HEK293T (cell line): Measurements from ENCODE around the gene MBOAT2.

Experiments used
- CTCF ChIA-PET: fragments of 350-600 bp; formaldehyde crosslinking; extraction: SDS; loops from one replicate; lab custom pipeline; 2021; ENCODE audit warnings: antibody characterized with exemption, inconsistent platforms; lab: Yijun Ruan, JAX
- POLR2A ChIA-PET: fragments of 350-600 bp; formaldehyde crosslinking; extraction: SDS; loops from one replicate; lab custom pipeline; 2020; ENCODE audit warnings: antibody characterized with exemption, inconsistent platforms; lab: Yijun Ruan, JAX
- DNase-seq: peaks from one replicate; pipeline ENCODE4 v3.0.0; 2012; ENCODE audit warnings: mixed read lengths; ENCODE audit errors: extremely low spot score
- ARNT ChIP-seq: fragments of 450-650 bp; IDR thresholded peaks from 2 replicates; pipeline ENCODE4 v1.6.1; 2017; ENCODE audit warnings: mild to moderate bottlenecking
- BHLHE40 ChIP-seq: fragments of 450-650 bp; IDR thresholded peaks from 2 replicates; pipeline ENCODE4 v1.6.1; 2016; ENCODE audit warnings: mild to moderate bottlenecking, moderate library complexity, borderline replicate concordance
- CTBP1 ChIP-seq: fragments of 450-650 bp; IDR thresholded peaks from 2 replicates; pipeline ENCODE4 v1.6.1; 2016; ENCODE audit warnings: borderline replicate concordance
- ELF4 ChIP-seq: fragments of 450-650 bp; IDR thresholded peaks from 2 replicates; pipeline ENCODE4 v1.6.1; 2017; ENCODE audit warnings: antibody characterized with exemption
- FOXA1 ChIP-seq: fragments of 450-650 bp; IDR thresholded peaks from 2 replicates; pipeline ENCODE4 v1.6.1; 2016; ENCODE audit warnings: mild to moderate bottlenecking
- FOXK2 ChIP-seq: fragments of 450-650 bp; IDR thresholded peaks from 2 replicates; pipeline ENCODE4 v1.6.1; 2016; ENCODE audit warnings: mild to moderate bottlenecking
- FOXM1 ChIP-seq: fragments of 450-650 bp; IDR thresholded peaks from 2 replicates; pipeline ENCODE4 v1.6.1; 2017; ENCODE audit warnings: mild to moderate bottlenecking, borderline replicate concordance
- HDGF ChIP-seq: fragments of 450-650 bp; IDR thresholded peaks from 2 replicates; pipeline ENCODE4 v1.6.1; 2017; ENCODE audit warnings: antibody characterized with exemption, borderline replicate concordance
- L3MBTL2 ChIP-seq: fragments of 450-650 bp; conservative IDR thresholded peaks from 2 replicates; pipeline ENCODE4 v1.6.1; 2016; ENCODE audit warnings: mild to moderate bottlenecking
- LEF1 ChIP-seq: fragments of 450-650 bp; IDR thresholded peaks from 2 replicates; pipeline ENCODE4 v1.6.1; 2017; ENCODE audit warnings: mild to moderate bottlenecking, borderline replicate concordance
- NFRKB ChIP-seq: fragments of 450-650 bp; IDR thresholded peaks from 2 replicates; pipeline ENCODE4 v1.6.1; 2016; ENCODE audit warnings: mild to moderate bottlenecking, moderate library complexity
- SP1 ChIP-seq: fragments of 450-650 bp; IDR thresholded peaks from 2 replicates; pipeline ENCODE4 v1.6.1; 2017
- SUZ12 ChIP-seq: fragments of 450-650 bp; IDR thresholded peaks from 2 replicates; pipeline ENCODE4 v1.6.1; 2016; ENCODE audit warnings: mild to moderate bottlenecking
- TARDBP ChIP-seq: fragments of 450-650 bp; IDR thresholded peaks from 2 replicates; pipeline ENCODE4 v1.6.1; 2016
- ZNF384 ChIP-seq: fragments of 450-650 bp; IDR thresholded peaks from 2 replicates; pipeline ENCODE4 v1.6.1; 2016
- TF ChIP-seq, protein P1 (sequence below): fragments of 450-650 bp; IDR thresholded peaks from 2 replicates; pipeline ENCODE4 v1.6.1; 2016

The MBOAT2 gene

DNA sequence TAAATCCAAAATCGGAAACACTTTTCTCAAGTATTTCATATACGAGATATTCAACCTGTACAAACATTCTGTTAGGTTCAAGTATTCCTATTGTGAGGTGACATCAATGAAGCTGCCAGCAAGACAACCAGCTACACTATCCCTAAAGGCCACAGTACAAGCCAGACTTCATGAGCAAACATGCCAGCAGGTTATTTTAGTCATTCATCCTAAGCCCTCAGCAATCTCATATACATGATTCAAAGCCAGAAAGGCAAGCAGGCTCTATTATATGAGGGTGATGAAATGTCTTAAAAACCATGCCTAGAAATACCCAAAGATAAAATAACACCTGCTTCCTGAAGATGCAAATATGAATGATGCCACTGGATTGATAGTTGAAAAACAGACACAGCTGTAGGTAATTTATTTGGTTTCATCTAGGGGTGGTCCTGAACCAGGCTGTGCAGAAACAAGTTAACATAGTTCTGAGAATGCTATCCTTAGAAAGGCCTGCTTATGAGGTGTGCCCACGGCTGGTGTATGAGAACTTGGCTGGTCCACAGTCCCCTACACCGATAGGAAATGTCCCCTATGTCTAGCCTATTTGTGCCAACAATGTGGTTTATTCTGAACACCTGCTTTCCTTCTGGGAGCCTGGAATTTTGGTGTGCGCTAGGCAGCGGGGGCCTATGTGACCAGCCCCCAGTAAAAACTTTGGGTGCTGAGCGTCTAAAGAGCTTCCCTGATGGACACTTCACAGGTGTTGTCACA lies 117.9 kb downstream of the MBOAT2 start:
- no peak for DNase-seq
- CTCF ChIA-PET = interaction anchor here (0.6 kb wide), 2 partner anchors 56 to 94 kb away, joined by 3 to 4 read pairs; no protein-coding TSS in a partner anchor
- POLR2A ChIA-PET = no interaction called here
- TF ChIP-seq L3MBTL2 (no peak), FOXA1 (no peak)

DNA sequence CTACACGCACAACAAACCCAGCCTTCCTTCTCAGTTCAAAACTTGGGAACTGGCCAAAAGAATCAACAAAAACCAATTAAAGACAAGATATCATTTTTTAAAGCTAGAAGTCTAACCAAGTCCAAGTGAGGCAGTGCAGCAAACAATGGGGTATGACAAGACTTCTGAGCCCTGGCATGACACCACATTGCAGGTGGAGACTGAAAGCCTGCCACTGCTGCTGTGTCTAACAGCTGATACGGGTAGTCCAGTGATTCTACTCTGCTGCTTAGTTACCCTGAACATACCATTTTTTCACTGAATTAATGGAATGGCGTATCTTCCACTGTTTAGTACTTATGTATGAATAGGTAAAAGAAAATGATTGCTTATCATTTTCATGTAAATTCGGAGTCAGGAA lies 118.7 kb downstream of the MBOAT2 start:
- DNase-seq = no peak
- TF ChIP-seq SP1 (no peak), LEF1 (no peak), BHLHE40 (no peak), NFRKB (no peak), TARDBP (no peak), FOXA1 (no peak), FOXK2 (no peak), HDGF (no peak), ARNT (no peak), CTBP1 (no peak), FOXM1 (no peak), ZNF384 (no peak), SUZ12 (no peak), ELF4 (no peak)
- TF ChIP-seq, protein P1, sequence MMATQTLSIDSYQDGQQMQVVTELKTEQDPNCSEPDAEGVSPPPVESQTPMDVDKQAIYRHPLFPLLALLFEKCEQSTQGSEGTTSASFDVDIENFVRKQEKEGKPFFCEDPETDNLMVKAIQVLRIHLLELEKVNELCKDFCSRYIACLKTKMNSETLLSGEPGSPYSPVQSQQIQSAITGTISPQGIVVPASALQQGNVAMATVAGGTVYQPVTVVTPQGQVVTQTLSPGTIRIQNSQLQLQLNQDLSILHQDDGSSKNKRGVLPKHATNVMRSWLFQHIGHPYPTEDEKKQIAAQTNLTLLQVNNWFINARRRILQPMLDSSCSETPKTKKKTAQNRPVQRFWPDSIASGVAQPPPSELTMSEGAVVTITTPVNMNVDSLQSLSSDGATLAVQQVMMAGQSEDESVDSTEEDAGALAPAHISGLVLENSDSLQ = no peak

DNA sequence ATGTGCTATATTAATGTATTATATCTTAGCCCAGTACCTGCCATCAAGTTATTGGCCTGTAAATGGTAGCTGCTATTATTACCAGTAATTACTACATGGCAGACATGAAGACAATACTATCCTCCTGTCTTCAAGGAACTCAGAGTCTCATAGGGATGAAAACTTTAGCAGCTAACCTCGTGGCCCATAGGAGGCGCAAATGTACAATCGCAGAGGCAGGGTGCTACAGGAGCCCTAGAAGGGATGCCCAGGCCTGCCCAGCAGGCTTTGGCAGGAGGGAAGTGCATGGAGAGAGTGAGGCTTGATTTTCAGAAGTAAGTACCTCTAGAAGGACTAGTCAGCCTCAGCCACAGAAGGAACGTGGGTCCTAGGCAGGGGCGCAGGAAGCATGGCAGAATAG lies 121.4 kb downstream of the MBOAT2 start:
- POLR2A ChIA-PET = no interaction called here
- DNase-seq = peak; percentile 19
- TF ChIP-seq ZNF384 = no peak
- no peak for TF ChIP-seq L3MBTL2
- CTCF ChIA-PET = no interaction called here

More for the DNA sequence above, 118.7 kb downstream of the MBOAT2 start:
- ChIA-PET CTCF (no interaction called here), POLR2A (no interaction called here)

DNA sequence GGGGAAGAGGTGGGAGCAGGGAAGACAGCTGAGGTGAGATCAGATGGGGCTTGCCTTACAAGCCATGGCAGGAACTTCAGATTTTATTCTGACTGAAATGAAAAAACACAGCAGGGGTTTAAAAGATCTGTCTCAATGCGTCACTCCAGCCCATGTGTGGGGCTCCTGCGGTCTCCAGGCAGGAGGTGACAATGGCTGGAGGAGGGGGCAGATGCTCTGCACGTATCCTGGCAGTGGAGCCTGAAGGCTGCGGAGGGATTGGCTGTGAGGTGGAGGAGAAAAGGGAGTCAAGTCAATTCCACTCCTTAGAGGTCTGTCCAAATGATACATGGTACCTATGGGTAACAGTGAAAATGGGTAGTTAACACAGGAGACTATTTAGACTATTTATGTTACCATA lies 125.6 kb downstream of the MBOAT2 start:
- TF ChIP-seq TARDBP (no peak), HDGF (no peak), CTBP1 (no peak), ZNF384 (no peak), BHLHE40 (no peak), LEF1 (no peak), FOXM1 (no peak), ELF4 (no peak), L3MBTL2 (no peak), FOXA1 (no peak), FOXK2 (no peak), SUZ12 (no peak), NFRKB (no peak), ARNT (no peak), SP1 (no peak)
- TF ChIP-seq, protein P1 = no peak
- ChIA-PET POLR2A (no interaction called here), CTCF (no interaction called here)
- DNase-seq = no peak

DNA sequence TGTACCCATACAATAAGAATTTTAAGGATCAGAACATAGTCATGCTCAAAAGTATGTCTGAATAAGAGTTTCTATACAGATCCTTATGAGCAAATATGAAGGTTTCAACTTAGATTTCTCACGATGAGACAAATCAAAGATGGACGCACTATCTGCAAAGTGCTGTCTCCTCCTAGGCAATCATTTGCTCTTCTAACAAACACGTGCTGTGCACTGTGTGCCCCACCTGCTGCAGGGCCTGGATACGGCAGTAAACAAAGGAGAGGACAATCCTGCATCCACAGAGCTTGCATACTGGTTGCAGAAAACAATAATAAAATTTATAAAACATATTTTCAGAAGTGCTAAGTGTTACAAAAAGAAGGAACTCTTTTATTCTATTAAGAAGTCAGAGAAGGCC lies 126.2 kb downstream of the MBOAT2 start:
- CTCF ChIA-PET = no interaction called here
- DNase-seq = no peak
- POLR2A ChIA-PET = no interaction called here
- TF ChIP-seq ELF4 = no peak
- TF ChIP-seq, protein P1 = no peak
- TF ChIP-seq SUZ12 = no peak
- no peak for TF ChIP-seq ARNT

DNA sequence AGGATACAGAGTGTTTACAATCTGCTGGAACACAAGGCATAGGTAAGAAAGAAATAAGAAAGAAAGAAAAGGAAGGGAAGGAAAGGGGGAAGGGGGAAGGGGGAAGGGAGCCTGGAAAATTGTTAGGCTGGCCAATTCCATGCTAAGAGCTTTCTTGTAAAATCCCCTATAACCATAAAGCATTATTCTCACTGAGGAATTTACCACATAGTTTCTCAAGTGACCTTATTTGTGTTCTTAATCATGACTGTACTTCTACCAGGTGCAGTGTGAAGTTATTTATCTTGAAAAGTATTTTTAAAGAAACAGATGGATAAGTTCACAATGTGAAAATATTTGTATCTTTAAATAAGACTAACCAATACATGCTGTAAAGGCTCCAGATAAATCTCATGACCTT lies 126.9 kb downstream of the MBOAT2 start:
- CTCF ChIA-PET = no interaction called here
- TF ChIP-seq ZNF384 = no peak
- TF ChIP-seq TARDBP = no peak
- no peak for TF ChIP-seq CTBP1
- TF ChIP-seq SUZ12 = no peak
- TF ChIP-seq, protein P1 = no peak
- no peak for TF ChIP-seq LEF1
- no peak for TF ChIP-seq SP1
- TF ChIP-seq ARNT = no peak
- TF ChIP-seq ELF4 = no peak
- TF ChIP-seq FOXA1 = no peak
- no peak for TF ChIP-seq BHLHE40
- DNase-seq = no peak
- POLR2A ChIA-PET = no interaction called here
